Neural cell (in vitro differentiated cells): ENCODE data around the gene ZMYM5. TPM values are rescaled to one million over a fixed set of nuclear protein-coding genes. Genes with fewer than 3 reads are reported as not detected.
"Not testable (repeated sequence)": the region's sequence is repeated elsewhere in the genome, so short reads cannot be mapped to it uniquely, and the experiment has no call there.

Source experiments
- H2AFZ ChIP-seq: fragments of 200-600, 300-800 bp; sonication (generic), shearing (Covaris generic); 2 replicates; pipeline ENCODE4 v1.6.0; 2014; ENCODE audit warnings: low read depth, mild to moderate bottlenecking, antibody characterized with exemption, low read length, moderate library complexity
- H3F3A ChIP-seq: fragments of 200-600 bp; shearing (Covaris generic); 2 replicates; pipeline ENCODE4 v1.6.1; 2016; ENCODE audit warnings: mild to moderate bottlenecking, moderate library complexity, mixed read lengths, antibody characterized with exemption, low read length; ENCODE audit not compliant: insufficient read depth, poor library complexity, severe bottlenecking
- H3K27ac ChIP-seq: fragments of 200-600, 300-800 bp; sonication (generic), shearing (Covaris generic); 2 replicates; pipeline ENCODE4 v1.5.1; 2014; ENCODE audit warnings: mild to moderate bottlenecking, low read length, moderate library complexity
- H3K27me3 ChIP-seq: fragments of 300-800, 200-600 bp; sonication (generic), shearing (Covaris generic); 2 replicates; pipeline ENCODE4 v1.6.0; 2014; ENCODE audit warnings: mild to moderate bottlenecking, low read depth, low read length, moderate library complexity; ENCODE audit not compliant: insufficient read depth
- H3K36me3 ChIP-seq: fragments of 300-800, 200-600 bp; sonication (generic), shearing (Covaris generic); 2 replicates; pipeline ENCODE4 v1.5.1; 2014; ENCODE audit warnings: mild to moderate bottlenecking, antibody characterized with exemption, low read length, moderate library complexity; ENCODE audit not compliant: insufficient read depth
- H3K4me2 ChIP-seq: fragments of 300-800, 200-600 bp; sonication (generic), shearing (Covaris generic); 2 replicates; pipeline ENCODE4 v1.6.0; 2014; ENCODE audit warnings: mild to moderate bottlenecking, low read length
- H3K4me3 ChIP-seq: fragments of 300-800, 200-600 bp; sonication (generic), shearing (Covaris generic); 2 replicates; pipeline ENCODE4 v1.5.1; 2014; ENCODE audit warnings: mild to moderate bottlenecking, low read length, moderate library complexity
- H3K79me2 ChIP-seq: fragments of 200-600 bp; shearing (Covaris generic); replicated peaks from 2 replicates; pipeline ENCODE4 v1.6.0; 2014; ENCODE audit warnings: mild to moderate bottlenecking, low read length, moderate library complexity; ENCODE audit not compliant: insufficient read depth
- H3K9ac ChIP-seq: fragments of 300-800, 200-600 bp; sonication (generic), shearing (Covaris generic); 2 replicates; pipeline ENCODE4 v1.6.1; 2016; ENCODE audit warnings: mild to moderate bottlenecking, low read length, mixed read lengths
- H3K9me2 ChIP-seq: fragments of 200-600 bp; shearing (Covaris generic); 2 replicates; pipeline ENCODE4 v1.6.1; 2016; ENCODE audit warnings: mild to moderate bottlenecking, low read length, mixed read lengths; ENCODE audit not compliant: insufficient read depth
- H3K9me3 ChIP-seq: fragments of 200-600, 300-800 bp; sonication (generic), shearing (Covaris generic); 2 replicates; pipeline ENCODE4 v1.6.1; 2016; ENCODE audit warnings: mild to moderate bottlenecking, mixed run types, low read length, moderate library complexity, mixed read lengths
- H4K20me1 ChIP-seq: fragments of 200-600 bp; shearing (Covaris generic); 2 replicates; pipeline ENCODE4 v1.6.1; 2016; ENCODE audit warnings: mild to moderate bottlenecking, mixed run types; ENCODE audit not compliant: insufficient read depth
- EP300 ChIP-seq: fragments of 450-650 bp; conservative IDR thresholded peaks from 2 replicates; pipeline ENCODE4 v1.6.1; 2014; ENCODE audit warnings: antibody characterized with exemption, mild to moderate bottlenecking, moderate library complexity; ENCODE audit not compliant: poor library complexity, severe bottlenecking
- EZH2 ChIP-seq: fragments of 200-600, 300-800 bp; shearing (Covaris generic), sonication (generic); IDR thresholded peaks from 2 replicates; pipeline ENCODE4 v1.6.1; 2014; ENCODE audit warnings: antibody characterized with exemption, low read length, borderline replicate concordance, mild to moderate bottlenecking; ENCODE audit not compliant: insufficient read depth, poor library complexity, severe bottlenecking
- MXI1 ChIP-seq: fragments of 450-650 bp; conservative IDR thresholded peaks from 2 replicates; pipeline ENCODE4 v1.6.1; 2014; ENCODE audit warnings: antibody characterized with exemption, mild to moderate bottlenecking; ENCODE audit not compliant: poor library complexity, severe bottlenecking
- POLR2AphosphoS5 ChIP-seq: IDR thresholded peaks from 2 replicates; pipeline ENCODE4 v1.6.1; 2012
- RAD21 ChIP-seq: fragments of 450-650 bp; conservative IDR thresholded peaks from 2 replicates; pipeline ENCODE4 v1.6.1; 2014; ENCODE audit warnings: antibody characterized with exemption, mild to moderate bottlenecking, moderate library complexity
- SMC3 ChIP-seq: fragments of 450-650 bp; conservative IDR thresholded peaks from 2 replicates; pipeline ENCODE4 v1.6.1; 2014; ENCODE audit warnings: antibody characterized with exemption, mild to moderate bottlenecking, moderate library complexity; ENCODE audit not compliant: poor library complexity
- TAF1 ChIP-seq: IDR thresholded peaks from 2 replicates; pipeline ENCODE4 v1.6.1; 2012; ENCODE audit warnings: low read depth
- polyA plus RNA-seq: library from polyadenylated mRNA; depleted of rRNA; stranded (reverse); fragments of >200 nt; gene quantifications from 2 replicates; pipeline ENCODE4 v1.2.3, GENCODE V29; 2014
- TF ChIP-seq, protein P1 (sequence below): IDR thresholded peaks from 2 replicates; pipeline ENCODE4 v1.6.1; 2012; ENCODE audit warnings: borderline replicate concordance
- TF ChIP-seq, protein P2 (sequence below): fragments of 450-650 bp; IDR thresholded peaks from 2 replicates; pipeline ENCODE4 v1.5.1; 2014; ENCODE audit warnings: antibody characterized with exemption, mild to moderate bottlenecking, moderate library complexity; ENCODE audit not compliant: poor library complexity, severe bottlenecking

The ZMYM5 gene
- polyA plus RNA-seq, 1 donor from 2014 or later = 26.1 TPM

DNA sequence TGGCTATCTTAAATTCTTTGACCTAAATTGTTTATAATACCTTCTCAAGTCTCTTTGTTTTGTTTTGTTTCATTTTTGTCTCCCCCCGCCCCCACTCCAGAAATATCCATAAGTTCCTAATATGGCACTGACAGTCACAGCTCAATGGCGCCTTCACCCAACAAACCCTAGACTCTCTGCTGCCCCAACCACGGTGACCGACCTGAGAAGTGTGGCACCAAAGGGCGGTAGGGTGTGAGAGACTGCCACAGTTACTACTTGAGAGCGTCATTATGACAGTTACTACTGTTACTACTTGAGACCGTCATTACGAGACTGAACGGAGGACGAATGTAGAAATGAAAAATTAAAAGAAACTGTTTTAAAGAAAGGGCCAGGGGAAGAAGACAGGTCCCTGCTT lies 46.3 kb downstream of the ZMYM5 start:
- Histone ChIP-seq H3K9me3 (peaks cover 3% of the 10 kb centered on the region), H3F3A (no peaks in the 10 kb centered on the region), H4K20me1 (no peaks in the 10 kb centered on the region), H3K4me3 (no peak overlapping the region), H3K27ac (no peak overlapping the region), H3K9me2 (no peaks in the 10 kb centered on the region), H3K27me3 (no peaks in the 10 kb centered on the region), H2AFZ (no peak overlapping the region), H3K4me2 (no peak overlapping the region), H3K9ac (no peak overlapping the region), H3K36me3 (no peaks in the 10 kb centered on the region), H3K79me2 (no peaks in the 10 kb centered on the region)
- TF ChIP-seq, protein P1, sequence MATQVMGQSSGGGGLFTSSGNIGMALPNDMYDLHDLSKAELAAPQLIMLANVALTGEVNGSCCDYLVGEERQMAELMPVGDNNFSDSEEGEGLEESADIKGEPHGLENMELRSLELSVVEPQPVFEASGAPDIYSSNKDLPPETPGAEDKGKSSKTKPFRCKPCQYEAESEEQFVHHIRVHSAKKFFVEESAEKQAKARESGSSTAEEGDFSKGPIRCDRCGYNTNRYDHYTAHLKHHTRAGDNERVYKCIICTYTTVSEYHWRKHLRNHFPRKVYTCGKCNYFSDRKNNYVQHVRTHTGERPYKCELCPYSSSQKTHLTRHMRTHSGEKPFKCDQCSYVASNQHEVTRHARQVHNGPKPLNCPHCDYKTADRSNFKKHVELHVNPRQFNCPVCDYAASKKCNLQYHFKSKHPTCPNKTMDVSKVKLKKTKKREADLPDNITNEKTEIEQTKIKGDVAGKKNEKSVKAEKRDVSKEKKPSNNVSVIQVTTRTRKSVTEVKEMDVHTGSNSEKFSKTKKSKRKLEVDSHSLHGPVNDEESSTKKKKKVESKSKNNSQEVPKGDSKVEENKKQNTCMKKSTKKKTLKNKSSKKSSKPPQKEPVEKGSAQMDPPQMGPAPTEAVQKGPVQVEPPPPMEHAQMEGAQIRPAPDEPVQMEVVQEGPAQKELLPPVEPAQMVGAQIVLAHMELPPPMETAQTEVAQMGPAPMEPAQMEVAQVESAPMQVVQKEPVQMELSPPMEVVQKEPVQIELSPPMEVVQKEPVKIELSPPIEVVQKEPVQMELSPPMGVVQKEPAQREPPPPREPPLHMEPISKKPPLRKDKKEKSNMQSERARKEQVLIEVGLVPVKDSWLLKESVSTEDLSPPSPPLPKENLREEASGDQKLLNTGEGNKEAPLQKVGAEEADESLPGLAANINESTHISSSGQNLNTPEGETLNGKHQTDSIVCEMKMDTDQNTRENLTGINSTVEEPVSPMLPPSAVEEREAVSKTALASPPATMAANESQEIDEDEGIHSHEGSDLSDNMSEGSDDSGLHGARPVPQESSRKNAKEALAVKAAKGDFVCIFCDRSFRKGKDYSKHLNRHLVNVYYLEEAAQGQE = no peak
- TF ChIP-seq EP300 = no peak
- TF ChIP-seq, protein P2, sequence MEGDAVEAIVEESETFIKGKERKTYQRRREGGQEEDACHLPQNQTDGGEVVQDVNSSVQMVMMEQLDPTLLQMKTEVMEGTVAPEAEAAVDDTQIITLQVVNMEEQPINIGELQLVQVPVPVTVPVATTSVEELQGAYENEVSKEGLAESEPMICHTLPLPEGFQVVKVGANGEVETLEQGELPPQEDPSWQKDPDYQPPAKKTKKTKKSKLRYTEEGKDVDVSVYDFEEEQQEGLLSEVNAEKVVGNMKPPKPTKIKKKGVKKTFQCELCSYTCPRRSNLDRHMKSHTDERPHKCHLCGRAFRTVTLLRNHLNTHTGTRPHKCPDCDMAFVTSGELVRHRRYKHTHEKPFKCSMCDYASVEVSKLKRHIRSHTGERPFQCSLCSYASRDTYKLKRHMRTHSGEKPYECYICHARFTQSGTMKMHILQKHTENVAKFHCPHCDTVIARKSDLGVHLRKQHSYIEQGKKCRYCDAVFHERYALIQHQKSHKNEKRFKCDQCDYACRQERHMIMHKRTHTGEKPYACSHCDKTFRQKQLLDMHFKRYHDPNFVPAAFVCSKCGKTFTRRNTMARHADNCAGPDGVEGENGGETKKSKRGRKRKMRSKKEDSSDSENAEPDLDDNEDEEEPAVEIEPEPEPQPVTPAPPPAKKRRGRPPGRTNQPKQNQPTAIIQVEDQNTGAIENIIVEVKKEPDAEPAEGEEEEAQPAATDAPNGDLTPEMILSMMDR = no peak
- TF ChIP-seq RAD21 = no peak
- no peak for TF ChIP-seq EZH2
- TF ChIP-seq SMC3 = no peak
- TF ChIP-seq TAF1 = no peak
- TF ChIP-seq POLR2AphosphoS5 = no peak
- no peak for TF ChIP-seq MXI1

DNA sequence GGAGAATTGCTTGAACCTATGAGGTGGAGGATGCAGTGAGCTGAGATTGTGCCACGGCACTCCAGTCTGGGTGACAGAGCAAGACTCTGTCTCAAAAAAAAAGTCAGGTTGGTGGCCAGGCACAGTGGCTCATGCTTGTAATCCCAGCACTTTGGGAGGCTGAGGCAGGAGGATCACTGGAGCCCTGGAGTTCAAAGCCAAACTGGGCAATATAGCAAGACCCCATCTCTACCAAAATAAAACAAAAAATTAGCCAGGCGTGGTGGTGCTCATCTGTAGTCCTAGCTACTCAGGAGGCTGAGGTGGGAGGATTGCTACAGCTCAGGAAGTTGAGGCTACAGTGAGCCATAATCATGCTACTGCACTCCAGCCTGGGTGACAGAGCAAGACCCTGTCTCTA lies 47.6 kb downstream of the ZMYM5 start:
- H3K79me2 ChIP-seq, H3K4me2 ChIP-seq, H3K9ac ChIP-seq, H4K20me1 ChIP-seq, H2AFZ ChIP-seq, H3K36me3 ChIP-seq, H3K9me2 ChIP-seq, H3K9me3 ChIP-seq, H3K27me3 ChIP-seq, H3K4me3 ChIP-seq, H3F3A ChIP-seq, H3K27ac ChIP-seq: not testable (repeated sequence)
